ACC112 (cell line): ENCODE measurements around the gene MSI2.

Experiments used
- H2AFZ ChIP-seq: fragments of 200-600 bp; sonication (generic); one replicate; pipeline ENCODE4 v1.6.0; 2017; ENCODE audit warnings: antibody characterized with exemption, low read length; ENCODE audit not compliant: unreplicated experiment
- H3K27ac ChIP-seq: fragments of 200-600 bp; sonication (generic); 2 replicates; pipeline ENCODE4 v1.5.1; 2014; ENCODE audit warnings: low read depth, mild to moderate bottlenecking, antibody characterized with exemption, low read length, moderate library complexity
- H3K27me3 ChIP-seq: fragments of 200-600 bp; sonication (generic); 2 replicates; pipeline ENCODE4 v1.6.1; 2014; ENCODE audit warnings: mild to moderate bottlenecking, antibody characterized with exemption, low read length, moderate library complexity, mixed read lengths; ENCODE audit not compliant: insufficient read depth
- H3K36me3 ChIP-seq: fragments of 200-600 bp; sonication (generic); 2 replicates; pipeline ENCODE4 v1.6.1; 2016; ENCODE audit warnings: mild to moderate bottlenecking, antibody characterized with exemption, low read length, moderate library complexity, mixed read lengths; ENCODE audit not compliant: insufficient read depth
- H3K4me1 ChIP-seq: fragments of 200-600 bp; sonication (generic); one replicate; pipeline ENCODE4 v1.6.1; 2016; ENCODE audit warnings: low read length, mixed read lengths; ENCODE audit not compliant: insufficient read depth, unreplicated experiment, control insufficient read depth
- H3K4me3 ChIP-seq: fragments of 200-600 bp; sonication (generic); 2 replicates; pipeline ENCODE4 v1.5.1; 2014; ENCODE audit warnings: mild to moderate bottlenecking, low read depth, low read length
- H3K79me2 ChIP-seq: fragments of 200-600 bp; sonication (generic); one replicate; pipeline ENCODE4 v1.6.0; 2016; ENCODE audit warnings: low read length; ENCODE audit not compliant: control insufficient read depth, unreplicated experiment, insufficient read depth

Gene MSI2

DNA sequence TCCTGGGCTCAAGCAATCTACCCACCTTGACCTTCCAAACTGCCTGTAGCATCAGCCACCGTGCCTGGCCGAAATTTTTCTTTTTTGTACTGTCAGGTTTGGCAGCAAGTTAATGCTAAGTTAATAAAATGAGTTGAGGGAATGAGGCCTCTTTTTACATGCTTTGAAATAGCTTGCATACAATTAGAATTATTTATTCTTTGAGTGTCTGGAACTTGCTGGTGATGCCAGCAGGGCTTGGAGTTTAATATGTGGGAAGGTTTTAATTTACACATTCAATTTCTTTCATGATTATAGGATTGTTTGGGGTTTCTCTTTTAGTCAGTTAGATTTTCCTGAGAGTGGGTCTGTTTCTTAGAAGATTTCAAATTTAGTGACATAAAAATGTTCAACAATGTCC is 31.2 kb upstream of the MSI2 start:
- H3K4me3 ChIP-seq = no peak overlapping the region
- no peaks in the 10 kb centered on the region for H3K4me1 ChIP-seq
- peak overlapping the region; percentile 34 for H2AFZ ChIP-seq
- no peak overlapping the region for H3K27ac ChIP-seq
- H3K79me2 ChIP-seq = no peaks in the 10 kb centered on the region
- no peaks in the 10 kb centered on the region for H3K36me3 ChIP-seq
- no peaks in the 10 kb centered on the region for H3K27me3 ChIP-seq

DNA sequence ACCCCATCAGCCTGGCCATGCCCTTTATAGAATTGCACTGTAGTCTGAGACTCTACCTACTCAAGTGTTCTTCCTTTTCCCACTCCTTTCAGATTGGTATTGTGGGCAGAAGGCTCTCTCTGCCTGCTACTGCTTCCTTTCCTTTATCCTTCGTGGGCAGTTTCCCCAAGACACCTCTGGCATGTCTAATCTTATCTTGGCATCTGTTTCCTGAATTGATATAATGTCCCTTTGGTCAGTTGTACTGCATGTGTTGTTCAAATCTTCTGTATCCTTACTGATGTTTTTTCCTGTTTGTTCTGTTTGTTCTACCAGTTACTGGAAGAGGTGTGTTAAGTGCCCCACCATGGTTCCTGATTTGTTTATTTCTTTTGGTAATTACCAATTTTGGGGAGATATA is 29.5 kb upstream of the MSI2 start:
- H3K4me3 ChIP-seq = no peak overlapping the region
- no peak overlapping the region for H3K27ac ChIP-seq
- no peaks in the 10 kb centered on the region for H3K27me3 ChIP-seq
- H3K36me3 ChIP-seq = no peaks in the 10 kb centered on the region
- peak overlapping the region; percentile 17 for H2AFZ ChIP-seq
- H3K4me1 ChIP-seq = no peaks in the 10 kb centered on the region
- no peaks in the 10 kb centered on the region for H3K79me2 ChIP-seq

- no peaks in the 10 kb centered on the region for H3K36me3 ChIP-seq
- H3K27me3 ChIP-seq = no peaks in the 10 kb centered on the region
- no peak overlapping the region for H3K4me3 ChIP-seq
- H2AFZ ChIP-seq = no peak overlapping the region
- H3K79me2 ChIP-seq = no peaks in the 10 kb centered on the region
- H3K27ac ChIP-seq = no peak overlapping the region
- no peaks in the 10 kb centered on the region for H3K4me1 ChIP-seq
Measured at GRCh38 chr17:57228911-57229310, 27.4 kb upstream of the MSI2 start.

DNA sequence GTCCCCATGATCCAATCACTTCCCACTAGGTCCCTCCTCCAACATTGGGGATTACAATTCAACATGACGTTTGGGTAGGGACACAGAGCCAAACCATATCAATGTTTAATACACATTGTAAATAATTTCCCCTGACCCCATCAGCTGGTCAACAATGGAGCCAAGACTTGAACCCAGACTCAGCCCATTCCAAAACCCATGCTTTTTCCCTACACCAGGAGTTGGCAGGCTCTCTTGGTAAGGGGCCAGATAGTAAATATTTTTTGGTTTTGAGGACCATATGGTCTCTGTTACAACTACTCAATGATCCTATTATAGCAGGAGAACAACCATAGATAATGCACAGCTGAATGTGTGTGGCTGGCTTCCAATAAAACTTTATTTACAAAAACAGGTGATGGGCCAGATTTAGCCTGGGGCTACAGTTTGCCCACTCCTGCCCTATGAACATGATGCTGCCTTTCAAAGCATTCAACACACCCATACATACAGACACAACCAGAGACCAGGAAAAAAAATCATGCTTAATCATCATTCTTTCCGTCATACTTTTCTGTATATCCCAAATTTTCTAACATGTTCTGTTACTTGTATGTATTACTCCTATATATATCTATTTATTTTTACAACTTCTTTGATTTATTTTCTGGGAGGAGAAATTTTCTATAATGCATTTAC is 22.1 kb upstream of the MSI2 start:
- Histone ChIP-seq H3K27me3 (no peaks in the 10 kb centered on the region), H3K4me3 (no peak overlapping the region), H3K27ac (no peak overlapping the region), H3K4me1 (no peaks in the 10 kb centered on the region), H3K36me3 (no peaks in the 10 kb centered on the region), H2AFZ (no peak overlapping the region), H3K79me2 (no peaks in the 10 kb centered on the region)

DNA sequence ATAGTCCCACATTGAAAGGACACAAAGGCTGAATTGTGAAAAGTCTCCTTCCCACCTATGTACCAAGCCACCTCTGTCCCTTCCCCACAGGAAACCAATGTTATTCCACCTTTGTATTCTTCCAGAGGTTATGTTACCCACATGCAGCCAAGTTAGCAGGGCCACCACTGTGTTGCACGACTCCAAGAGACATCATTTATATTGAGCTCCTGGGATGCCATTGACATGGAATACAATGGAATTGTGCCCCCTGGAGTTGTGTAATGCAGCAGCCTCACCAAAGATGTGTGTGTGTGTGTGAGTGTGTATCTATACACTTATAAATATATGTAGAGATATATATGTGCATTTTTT is 21.6 kb upstream of the MSI2 start:
- no peak overlapping the region for H2AFZ ChIP-seq
- no peak overlapping the region for H3K27ac ChIP-seq
- no peaks in the 10 kb centered on the region for H3K27me3 ChIP-seq
- H3K4me3 ChIP-seq = no peak overlapping the region
- no peaks in the 10 kb centered on the region for H3K79me2 ChIP-seq
- no peaks in the 10 kb centered on the region for H3K36me3 ChIP-seq
- no peaks in the 10 kb centered on the region for H3K4me1 ChIP-seq

GRCh38 chr17:57235124-57235523 is 21.2 kb upstream of the MSI2 start:
- Histone ChIP-seq H2AFZ (no peak overlapping the region), H3K27me3 (no peaks in the 10 kb centered on the region), H3K27ac (no peak overlapping the region), H3K4me3 (no peak overlapping the region), H3K36me3 (no peaks in the 10 kb centered on the region), H3K79me2 (no peaks in the 10 kb centered on the region), H3K4me1 (no peaks in the 10 kb centered on the region)

DNA sequence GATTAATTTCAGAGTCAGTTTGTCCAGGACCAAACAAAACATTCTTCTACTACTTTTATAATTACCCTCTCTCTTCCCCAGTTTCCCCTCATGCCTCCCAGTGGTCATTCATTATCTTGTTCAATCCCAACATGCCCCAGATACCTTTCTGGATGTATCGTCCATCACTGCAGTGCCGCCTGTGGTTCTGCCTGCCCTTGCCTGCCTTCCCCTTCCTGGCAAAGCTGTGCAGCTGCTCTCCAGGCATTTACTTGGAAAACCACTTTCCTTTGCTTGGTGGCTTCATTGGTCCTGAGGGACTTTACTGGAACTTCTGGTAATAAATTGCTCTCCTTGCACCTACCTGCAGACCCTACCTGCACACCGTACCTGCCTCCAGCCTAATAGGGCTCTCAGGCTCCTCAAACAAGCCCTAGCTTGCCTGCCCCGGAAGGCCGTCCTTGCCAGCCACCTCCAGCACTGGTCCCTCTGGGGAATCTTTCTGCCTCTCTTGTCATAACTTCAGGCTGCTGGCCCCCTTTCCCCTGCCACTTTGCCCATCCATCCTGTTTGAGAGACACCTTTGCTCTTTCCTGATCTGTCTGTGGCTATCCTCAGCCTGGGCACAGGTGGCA is 19.5 kb upstream of the MSI2 start:
- Histone ChIP-seq H3K79me2 (no peaks in the 10 kb centered on the region), H3K27me3 (no peaks in the 10 kb centered on the region), H3K27ac (no peak overlapping the region), H3K4me1 (no peaks in the 10 kb centered on the region), H3K36me3 (no peaks in the 10 kb centered on the region), H3K4me3 (no peak overlapping the region), H2AFZ (no peak overlapping the region)

DNA sequence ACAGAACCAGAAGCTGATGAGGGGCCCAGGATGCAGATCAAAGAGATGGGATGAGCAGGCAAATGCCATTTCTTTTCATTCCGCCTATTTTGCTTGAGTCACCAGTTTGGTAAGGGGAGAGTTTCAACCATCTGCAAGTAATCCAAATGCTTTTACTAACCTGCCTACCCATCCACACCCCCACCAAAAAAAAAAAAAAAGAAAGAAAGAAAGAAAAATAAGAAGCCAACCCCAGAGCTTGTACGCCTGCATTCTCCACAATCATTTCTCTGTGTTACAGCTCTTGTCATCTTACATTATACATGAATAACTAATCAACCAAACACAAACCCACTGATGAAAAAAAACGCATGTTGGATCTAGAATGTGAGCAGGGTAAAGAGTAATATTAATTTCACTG is 15.7 kb upstream of the MSI2 start:
- H3K27ac ChIP-seq = no peak overlapping the region

GRCh38 chr17:57242148-57242547 is 14.2 kb upstream of the MSI2 start:
- Histone ChIP-seq H3K36me3 (no peaks in the 10 kb centered on the region), H3K27ac (no peak overlapping the region), H2AFZ (no peak overlapping the region), H3K27me3 (peaks cover 5% of the 10 kb centered on the region; the same call in 1 of the 2 replicates), H3K4me1 (no peaks in the 10 kb centered on the region), H3K4me3 (no peak overlapping the region), H3K79me2 (no peaks in the 10 kb centered on the region)

More for the DNA sequence above, 15.7 kb upstream of the MSI2 start:
- Histone ChIP-seq H2AFZ (no peak overlapping the region), H3K36me3 (no peaks in the 10 kb centered on the region), H3K4me3 (no peak overlapping the region), H3K79me2 (no peaks in the 10 kb centered on the region), H3K4me1 (no peaks in the 10 kb centered on the region), H3K27me3 (0 out of 2 replicates have a peak, but pooled peaks cover 5% of the 10 kb centered on the region)

DNA sequence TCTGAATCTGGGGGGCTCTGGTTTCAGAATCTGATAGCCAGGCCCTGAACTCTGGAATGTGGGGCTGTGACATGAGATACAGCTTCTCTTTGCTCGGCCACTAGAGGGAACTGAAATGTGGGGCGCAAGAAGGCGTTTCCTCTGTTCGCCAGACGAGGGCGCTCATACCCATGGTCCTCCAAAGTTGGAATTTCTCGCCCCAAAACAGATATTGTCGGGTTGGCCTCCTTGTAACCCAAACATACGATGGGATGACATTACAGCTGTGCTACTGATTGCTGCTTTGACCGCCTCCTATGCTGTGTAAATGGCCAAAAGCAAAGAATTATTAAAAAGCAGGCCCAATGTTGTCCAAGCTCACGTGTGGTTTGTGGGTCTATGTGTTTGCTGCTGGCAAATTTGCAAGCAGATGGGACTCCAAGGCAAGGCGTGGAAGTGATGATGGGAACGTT is 13.1 kb upstream of the MSI2 start:
- Histone ChIP-seq H3K4me3 (no peak overlapping the region), H3K36me3 (no peaks in the 10 kb centered on the region), H3K27ac (no peak overlapping the region), H2AFZ (no peak overlapping the region), H3K27me3 (peaks cover 5% of the 10 kb centered on the region; the same call in 1 of the 2 replicates), H3K79me2 (no peaks in the 10 kb centered on the region), H3K4me1 (no peaks in the 10 kb centered on the region)

DNA sequence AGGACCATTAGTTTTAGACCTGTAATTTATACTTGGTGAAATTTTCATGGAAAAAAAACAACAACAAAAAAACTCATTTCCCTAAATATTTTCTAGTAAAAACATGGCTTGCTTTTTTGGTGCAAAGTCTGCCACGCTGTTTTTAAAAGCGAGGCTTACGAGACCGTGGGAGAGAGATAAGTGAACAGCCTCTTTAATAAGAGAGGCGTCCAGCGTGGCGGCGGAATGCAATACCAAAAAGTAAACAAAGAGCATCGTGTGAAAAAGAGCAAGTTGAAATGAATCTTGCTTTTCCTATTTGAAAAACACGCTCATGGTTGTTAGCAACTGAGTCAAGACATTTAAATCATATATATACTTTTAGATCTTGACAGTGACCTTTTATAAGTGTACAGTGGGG is 10.5 kb upstream of the MSI2 start:
- Histone ChIP-seq H3K27ac (no peak overlapping the region), H2AFZ (no peak overlapping the region), H3K27me3 (peaks cover 5% of the 10 kb centered on the region; the same call in 1 of the 2 replicates), H3K4me3 (no peak overlapping the region), H3K36me3 (no peaks in the 10 kb centered on the region), H3K4me1 (no peaks in the 10 kb centered on the region), H3K79me2 (no peaks in the 10 kb centered on the region)
